K562 (cell line): ENCODE data around the gene ATP6V0D1. TPM values are rescaled to one million over a fixed set of nuclear protein-coding genes. Genes with fewer than 3 reads are reported as not detected.

ENCODE experiments used
- ATAC-seq: fragments of 200-7000 bp; cut with Tn5 transposase; 3 replicates; pipeline ENCODE4 v1.9.1; 2020; ENCODE audit warnings: moderate library complexity
- BruUV-seq: library from RNA; stranded (reverse); fragments of 400-500 nt; replicated peaks from 2 replicates; lab custom pipeline; 2021; lab: Mats Ljungman, UMichigan
- CTCF ChIA-PET: fragments of 300-600 bp; formaldehyde crosslinking; extraction: SDS; loops from one replicate; lab custom pipeline; 2021; ENCODE audit warnings: low intra/inter-chr PET ratio; lab: Yijun Ruan, JAX
- POLR2A ChIA-PET: fragments of 300-600, 350-650 bp; sonication (Branson Sonifier 250); formaldehyde crosslinking; extraction: SDS; loops from one replicate; lab custom pipeline; 2021; ENCODE audit warnings: antibody characterized with exemption, inconsistent platforms; lab: Yijun Ruan, JAX
- DNase-seq, 4 experiments: peaks; one replicate each; pipeline versions ENCODE4 v3.0.0 to v3.0.0-alpha.2; 2011 to 2018; ENCODE audit warnings: low spot score in 3 of 4, mixed read lengths in 3 of 4; ENCODE audit errors: extremely low read depth in 1 of 4
- FAIRE-seq: peaks from 2 replicates; lab custom pipeline; 2011; peaks lifted over from hg19 to GRCh38; lab: Jason Lieb, UNC
- H2AFZ ChIP-seq: 2 replicates; pipeline ENCODE4 v1.6.0; 2011; ENCODE audit warnings: low read depth, low read length, control low read depth, inconsistent platforms
- H3K27ac ChIP-seq: fragments of 200-600 bp; 3 replicates; pipeline ENCODE4 v1.8.0; 2011; ENCODE audit warnings: low read depth, mild to moderate bottlenecking, control low read depth, inconsistent platforms, low read length, moderate library complexity, mixed read lengths; ENCODE audit errors: extremely low read depth
- H3K27me3 ChIP-seq, 2 experiments: fragments of 300-600 bp in 1 of 2; 2 replicates in 1 of 2; 3 replicates in 1 of 2; pipeline versions ENCODE4 v1.6.0 to v1.8.0; 2011; ENCODE audit warnings: inconsistent platforms in 2 of 2, low read length in 2 of 2, mild to moderate bottlenecking in 1 of 2, mixed read lengths in 1 of 2, moderate library complexity in 1 of 2; ENCODE audit not compliant: control insufficient read depth in 2 of 2, insufficient read depth in 2 of 2
- H3K36me3 ChIP-seq: fragments of 300-600 bp; 3 replicates; pipeline ENCODE4 v1.8.0; 2011; ENCODE audit warnings: mild to moderate bottlenecking, low read length, inconsistent platforms; ENCODE audit not compliant: control insufficient read depth, insufficient read depth
- H3K4me1 ChIP-seq, 2 experiments: fragments of 200-600 bp in 1 of 2; replicated peaks in 1 of 2; 2 replicates in 1 of 2; 3 replicates in 1 of 2; pipeline versions ENCODE4 v1.5.1 to v1.8.0; 2011; ENCODE audit warnings: inconsistent platforms in 2 of 2, low read length in 2 of 2, mild to moderate bottlenecking in 1 of 2, mixed read lengths in 1 of 2, moderate library complexity in 1 of 2; ENCODE audit not compliant: control insufficient read depth in 2 of 2, insufficient read depth in 2 of 2
- H3K4me2 ChIP-seq: 2 replicates; pipeline ENCODE4 v1.6.1; 2011; ENCODE audit warnings: low read length, control low read depth, inconsistent platforms, mixed read lengths; ENCODE audit not compliant: insufficient read depth
- H3K4me3 ChIP-seq: fragments of 200-600 bp; sonication (generic), shearing (Covaris generic); 2 replicates; pipeline ENCODE4 v1.5.1; 2016; ENCODE audit warnings: control low read depth, inconsistent platforms
- H3K79me2 ChIP-seq: fragments of 200-600 bp; 3 replicates; pipeline ENCODE4 v1.8.0; 2011; ENCODE audit warnings: low read length, inconsistent platforms; ENCODE audit not compliant: control insufficient read depth, insufficient read depth
- H3K9ac ChIP-seq, 2 experiments: 2 replicates each; pipeline versions ENCODE4 v1.6.0 to v1.6.1; 2011; ENCODE audit warnings: low read depth in 2 of 2, low read length in 2 of 2, control low read depth in 1 of 2, inconsistent platforms in 1 of 2, mild to moderate bottlenecking in 1 of 2, mixed read lengths in 1 of 2; ENCODE audit not compliant: insufficient read depth in 1 of 2
- H3K9me1 ChIP-seq: one replicate; pipeline ENCODE4 v1.6.0; 2011; ENCODE audit warnings: inconsistent platforms, mild to moderate bottlenecking, low read length, moderate library complexity; ENCODE audit not compliant: control insufficient read depth, insufficient read depth
- H3K9me3 ChIP-seq: replicated peaks from 2 replicates; pipeline ENCODE4 v1.5.1; 2011; ENCODE audit warnings: low read depth, low read length, inconsistent platforms; ENCODE audit not compliant: control insufficient read depth, insufficient read depth
- H4K20me1 ChIP-seq: replicated peaks from 2 replicates; pipeline ENCODE4 v1.6.1; 2011; ENCODE audit warnings: low read length, inconsistent platforms, mixed read lengths; ENCODE audit not compliant: control insufficient read depth, insufficient read depth
- E2F6 ChIP-seq, 2 experiments: IDR thresholded peaks; 2 replicates each; pipeline ENCODE4 v1.6.1; 2011; ENCODE audit warnings: borderline replicate concordance in 1 of 2, control low read depth in 1 of 2, low read depth in 1 of 2, low read length in 1 of 2, mild to moderate bottlenecking in 1 of 2, mixed read lengths in 1 of 2, moderate library complexity in 1 of 2; ENCODE audit not compliant: insufficient read depth in 1 of 2, insufficient read length in 1 of 2, poor library complexity in 1 of 2, severe bottlenecking in 1 of 2; ENCODE audit errors: extremely low read depth in 1 of 2
- FIP1L1 ChIP-seq: fragments of 200-400 bp; formaldehyde crosslinking; IDR thresholded peaks from 2 replicates; pipeline ENCODE4 v1.6.1; 2018; ENCODE audit warnings: mild to moderate bottlenecking, low read depth, low read length; ENCODE audit not compliant: poor library complexity, severe bottlenecking
- GTF2F1 ChIP-seq: IDR thresholded peaks from 2 replicates; pipeline ENCODE4 v1.6.1; 2011; ENCODE audit warnings: low read depth, low read length, improper control_type of control experiment
- HMGN3 ChIP-seq: IDR thresholded peaks from 2 replicates; pipeline ENCODE4 v1.6.1; 2011; ENCODE audit warnings: borderline replicate concordance, low read depth, mild to moderate bottlenecking, mixed read lengths, low read length; ENCODE audit not compliant: insufficient read length; ENCODE audit errors: extremely low read depth
- HNRNPL ChIP-seq: fragments of 200-400 bp; formaldehyde crosslinking; IDR thresholded peaks from 2 replicates; pipeline ENCODE4 v1.6.1; 2017; ENCODE audit warnings: low read depth, mild to moderate bottlenecking, low read length
- KDM4B ChIP-seq, 2 experiments: fragments of 450-650 bp in 1 of 2; sonication (generic) in 1 of 2; IDR thresholded peaks; 2 replicates each; pipeline ENCODE4 v1.6.1; 2016 to 2017; ENCODE audit warnings: borderline replicate concordance in 2 of 2, antibody characterized with exemption in 1 of 2, low read depth in 1 of 2, mild to moderate bottlenecking in 1 of 2
- KDM5B ChIP-seq: fragments of 200-600 bp; sonication (generic); IDR thresholded peaks from 2 replicates; pipeline ENCODE4 v1.6.1; 2012; ENCODE audit warnings: low read depth, mild to moderate bottlenecking, moderate library complexity, low read length, control low read depth, inconsistent platforms; ENCODE audit not compliant: insufficient replicate concordance
- NR3C1 ChIP-seq: sonication (generic); formaldehyde crosslinking; IDR thresholded peaks from 2 replicates; pipeline ENCODE4 v1.8.1; 2022; ENCODE audit warnings: missing genetic modification reagents
- PCBP1 ChIP-seq: fragments of 200-400 bp; formaldehyde crosslinking; IDR thresholded peaks from 2 replicates; pipeline ENCODE4 v1.6.1; 2018; ENCODE audit warnings: mild to moderate bottlenecking, low read depth, low read length; ENCODE audit not compliant: poor library complexity, severe bottlenecking
- PHF20 ChIP-seq: fragments of 450-650 bp; IDR thresholded peaks from 2 replicates; pipeline ENCODE4 v1.6.1; 2018; ENCODE audit not compliant: partially characterized antibody
- RBFOX2 ChIP-seq: fragments of 200-400 bp; formaldehyde crosslinking; IDR thresholded peaks from 2 replicates; pipeline ENCODE4 v1.6.1; 2017; ENCODE audit warnings: low read depth, mild to moderate bottlenecking, low read length, moderate library complexity
- SAFB2 ChIP-seq: fragments of 200-400 bp; formaldehyde crosslinking; IDR thresholded peaks from 2 replicates; pipeline ENCODE4 v1.6.1; 2018; ENCODE audit warnings: borderline replicate concordance, low read length, low read depth, moderate library complexity; ENCODE audit not compliant: severe bottlenecking
- SMAD4 ChIP-seq: fragments of 250-450 bp; sonication (Bioruptor Pico); conservative IDR thresholded peaks from 2 replicates; pipeline ENCODE4 v1.8.0; 2021; ENCODE audit warnings: inconsistent platforms, mild to moderate bottlenecking, moderate library complexity
- ZNF212 ChIP-seq: fragments of 450-650 bp; formaldehyde crosslinking; IDR thresholded peaks from 2 replicates; pipeline ENCODE4 v1.4.0; 2020; ENCODE audit warnings: mild to moderate bottlenecking
- ZNF764 ChIP-seq: fragments of 250-450 bp; sonication (Bioruptor Pico); IDR thresholded peaks from 2 replicates; pipeline ENCODE4 v1.4.0; 2020; ENCODE audit warnings: low read depth, mild to moderate bottlenecking, moderate library complexity
- WGBS: fragments of 100-300 bp; shearing (Covaris generic); methylation state at CpG from one replicate; pipeline ENCODE4 v1.1.6; 2016; ENCODE audit warnings: low coverage, mixed read lengths; ENCODE audit not compliant: insufficient coverage; ENCODE audit errors: missing lambda C conversion rate; 5-methylcytosine and 5-hydroxymethylcytosine counted together
- in situ Hi-C: fragments of 300-500 bp; cut with MboI; formaldehyde crosslinking; loops from 4 replicates; pipeline ENCODE4 v1.15.0; 2018; ENCODE audit warnings: inconsistent platforms, mixed read lengths
- intact Hi-C: fragments of 100-400 bp; cut with micrococcal nuclease; formaldehyde crosslinking; loops from 2 replicates; pipeline ENCODE4 v1.14.2; 2022
- polyA plus RNA-seq, 8 experiments: library from polyadenylated mRNA; depleted of rRNA in 4 of 8; stranded (reverse) in 5 of 8; unstranded in 3 of 8; fragments of >200 nt; fragmentation: Nextera tagmentation in 2 of 8; fragmentation: Illumina TruSeq in 1 of 8; extraction: Ambion mirVana in 2 of 8; extraction: Trizol in 1 of 8; gene quantifications; 2 replicates each; pipeline versions ENCODE4 v1.2.1 to v1.2.3, GENCODE V29; 2011 to 2014; ENCODE audit warnings: inconsistent platforms in 1 of 8, missing spikeins in 1 of 8
- total RNA-seq, 7 experiments: library from RNA; depleted of rRNA in 6 of 7; stranded (reverse); fragments of >200 nt in 6 of 7; fragmentation: Illumina TruSeq in 2 of 7; extraction: Trizol in 2 of 7; gene quantifications; 2 replicates each; pipeline versions ENCODE4 v1.2.1 to v1.2.3, GENCODE V29; 2011 to 2021; ENCODE audit warnings: low replicate concordance in 1 of 7

Gene ATP6V0D1
- total and polyA plus RNA-seq, 9 of the 15 experiments (the other 6 are each of a cell fraction or from before 2014, with no cell fraction given): 23.2 to 69.7 (median 45.6) TPM

GRCh38 chr16:67529582-67530012 is 48.6 kb upstream of the ATP6V0D1 start (continued):
- TF ChIP-seq PCBP1: no peak

GRCh38 chr16:67528870-67529581 is 48.1 kb upstream of the ATP6V0D1 start:
- peak overlapping the region; percentile 62 to 92 for H3K9ac ChIP-seq
- BruUV-seq: no TSS peak
- H4K20me1 ChIP-seq: no peaks in the 10 kb centered on the region; the same call in 1 of the 2 replicates
- ATAC-seq (peak; percentile 60), DNase-seq (peak in 1 of 4 experiments; percentile 20), FAIRE-seq (no peak)
- H3K27me3 ChIP-seq: no peaks in the 10 kb centered on the region
- peak overlapping the region; percentile 61 for H3K4me3 ChIP-seq
- H3K4me1 ChIP-seq: peaks cover 33 to 63% of the 10 kb centered on the region in 2 experiments
- H3K4me2 ChIP-seq: peak overlapping the region; percentile 64
- WGBS: 8% methylated on average over 30 of the region's 65 CpGs
- peaks cover 12% of the 10 kb centered on the region; the same call in 2 of the 3 replicates for H3K79me2 ChIP-seq
- in situ Hi-C loops (loop anchor here (10.0 kb wide), 2 partner anchors 396 to 716 kb away; partner anchors contain the start of gene PLA2G15), intact Hi-C loops (loop anchor here (10.0 kb wide), 1 partner anchor 406 kb away; the partner anchor contains the start of genes CTRL and PSMB10)
- ChIA-PET CTCF (no interaction called here), POLR2A (interaction anchor here (0.6 to 1.6 kb wide), 5 partner anchors 9 to 297 kb away, joined by 3 to 5 read pairs (median 3); partner anchors contain the start of gene ACD)
- no peaks in the 10 kb centered on the region for H3K9me3 ChIP-seq
- no peaks in the 10 kb centered on the region for H3K36me3 ChIP-seq
- peak overlapping the region; percentile 77 for H3K27ac ChIP-seq
- H3K9me1 ChIP-seq: no peaks in the 10 kb centered on the region
- H2AFZ ChIP-seq: peak overlapping the region; percentile 80
- TF ChIP-seq RBFOX2 (peak; percentile 69), E2F6 (IDR thresholded peaks at IDR 0.05; ENCODE audit: borderline replicate concordance in 1 of 2, extremely low read depth in 1 of 2, insufficient read depth in 1 of 2, insufficient read length in 1 of 2, low read depth in 1 of 2, low read length in 1 of 2, poor library complexity in 1 of 2, severe bottlenecking in 1 of 2) (peak; percentile 56 to 66), PHF20 (peak; percentile 41), GTF2F1 (no peak), FIP1L1 (peak; percentile 44), HMGN3 (peak; percentile 38), NR3C1 (CRISPR knock-in tag) (0 out of 2 replicates have a peak, but pooled peaks have one; percentile 24), KDM5B (peak; percentile 32), ZNF212 (CRISPR knock-in tag) (peak; percentile 21; the same call in 1 of the 2 replicates), ZNF764 (CRISPR knock-in tag) (no peak), SAFB2 (no peak), SMAD4 (peak; percentile 67), KDM4B (IDR thresholded peaks at IDR 0.05; ENCODE audit: borderline replicate concordance in 2 of 2, low read depth in 1 of 2) (0 out of 4 replicates have a peak, but pooled peaks of 1 of the 2 experiments have one; percentile 7), HNRNPL (peak; percentile 90)
